Measurements from ENCODE around the gene LRBA. TPM values are rescaled to one million over a fixed set of nuclear protein-coding genes. Genes with fewer than 3 reads are reported as not detected.

The LRBA gene
- total RNA-seq, 1 experiment from 2014 or later = 55.3 TPM

- Histone ChIP-seq H3K79me1 (ENCODE audit: insufficient read depth, low read depth, low read length, poor library complexity, severe bottlenecking) (no peaks in the 10 kb centered on the region), H3K27me3 (ENCODE audit: insufficient read depth, low read length) (no peaks in the 10 kb centered on the region), H3K4me1 (ENCODE audit: insufficient read depth, low read length) (no peaks in the 10 kb centered on the region; the same call in 1 of the 2 replicates), H2BK12ac (ENCODE audit: insufficient read length, low read depth, low read length) (no peak overlapping the region), H4K5ac (ENCODE audit: insufficient read length, low read depth, low read length) (no peak overlapping the region), H3K9me3 (ENCODE audit: control insufficient read depth, low read depth, low read length) (no peaks in the 10 kb centered on the region), H2BK120ac (ENCODE audit: low read depth, low read length, poor library complexity, severe bottlenecking) (no peak overlapping the region), H4K8ac (replicated peaks; ENCODE audit: insufficient read length, low read depth, low read length) (no peak overlapping the region), H4K91ac (ENCODE audit: insufficient read length, low read depth, low read length) (no peak overlapping the region), H3K23ac (ENCODE audit: insufficient read length, low read depth, low read length) (no peak overlapping the region), H3T11ph (ENCODE audit: low read length) (no peak overlapping the region), H3K4ac (ENCODE audit: low read depth, low read length) (no peak overlapping the region), H2AK5ac (ENCODE audit: insufficient read length, low read length) (no peak overlapping the region), H3K27ac (ENCODE audit: insufficient read length, low read depth, low read length) (peak overlapping the region; percentile 82), H2AFZ (ENCODE audit: low read length) (no peak overlapping the region), H4K20me1 (ENCODE audit: control insufficient read depth, insufficient read depth, insufficient read length) (no peaks in the 10 kb centered on the region), H3K23me2 (ENCODE audit: insufficient read length, low read depth, low read length, poor library complexity, severe bottlenecking) (no peaks in the 10 kb centered on the region), H3K18ac (ENCODE audit: insufficient read length, low read depth, low read length) (no peak overlapping the region), H3K4me2 (ENCODE audit: insufficient read depth, insufficient read length, low read length) (no peak overlapping the region), H2BK20ac (ENCODE audit: low read depth, low read length, poor library complexity, severe bottlenecking) (no peak overlapping the region), H3K56ac (ENCODE audit: insufficient read length, low read depth, low read length) (no peak overlapping the region), H3K9ac (ENCODE audit: extremely low read depth, insufficient read length, low read length) (no peak overlapping the region), H2BK15ac (ENCODE audit: low read depth, low read length) (no peak overlapping the region), H2BK5ac (ENCODE audit: insufficient read length, low read length) (no peak overlapping the region), H3K79me2 (ENCODE audit: insufficient read depth, low read length) (no peaks in the 10 kb centered on the region), H3K14ac (ENCODE audit: insufficient read depth, low read length) (no peak overlapping the region)
- WGBS (ENCODE audit: extremely low coverage, insufficient read length, low lambda C conversion rate) = no CpG with 5 or more reads among the region's 3 CpGs
- Mint-ChIP-seq H3K4me3 (no peak overlapping the region), H3K27ac (peak overlapping the region; percentile 59 to 98 (median 92); a peak in 6 of 7 replicates), H3K36me3 (ENCODE audit: insufficient read depth in 1 of 3, low read depth in 3 of 3) (no peaks in the 10 kb centered on the region), H3K4me1 (peaks cover 16 to 32% of the 10 kb centered on the region in 2 experiments), H3K9me3 (no peaks in the 10 kb centered on the region), H3K27me3 (ENCODE audit: low read depth) (no peaks in the 10 kb centered on the region)
- TF ChIP-seq CTCF (conservative IDR thresholded peaks at IDR 0.05) = no peak
- DNase-seq = no peak
Measured at GRCh38 chr4:150540959-150541360, 474.1 kb downstream of the LRBA start.
